Activated effector memory CD4-positive, alpha-beta T cell treated with Interleukin-2 at 50 U/mL for 16 hours (primary cell): ENCODE results near the gene LRIG1.
A peak's percentile ranks its signal among the peaks of the same experiment; 100 is the strongest.

Experiments
- DNase-seq: peaks from one replicate; pipeline ENCODE4 v3.0.0-alpha.2; 2020

LRIG1 gene

DNA sequence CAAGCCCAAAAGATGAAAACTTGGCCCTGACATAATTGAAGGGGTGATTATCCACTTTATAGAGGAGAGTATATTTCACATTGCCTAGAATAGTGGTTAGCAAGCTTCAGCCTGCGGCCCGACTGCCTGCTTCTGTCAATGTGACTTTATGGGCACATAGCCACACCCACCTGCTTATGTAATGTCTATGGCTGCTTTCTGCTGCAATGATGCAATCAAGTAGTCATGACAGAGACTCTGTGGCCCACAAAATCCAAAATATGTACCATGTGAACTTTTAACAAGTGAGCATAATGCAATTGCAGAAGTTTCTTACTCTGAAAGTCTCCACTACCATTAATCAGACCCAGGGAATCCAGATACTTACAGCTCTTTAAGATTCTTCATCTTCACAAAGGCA, 103.1 kb downstream of the LRIG1 start:
- no peak for DNase-seq

DNA sequence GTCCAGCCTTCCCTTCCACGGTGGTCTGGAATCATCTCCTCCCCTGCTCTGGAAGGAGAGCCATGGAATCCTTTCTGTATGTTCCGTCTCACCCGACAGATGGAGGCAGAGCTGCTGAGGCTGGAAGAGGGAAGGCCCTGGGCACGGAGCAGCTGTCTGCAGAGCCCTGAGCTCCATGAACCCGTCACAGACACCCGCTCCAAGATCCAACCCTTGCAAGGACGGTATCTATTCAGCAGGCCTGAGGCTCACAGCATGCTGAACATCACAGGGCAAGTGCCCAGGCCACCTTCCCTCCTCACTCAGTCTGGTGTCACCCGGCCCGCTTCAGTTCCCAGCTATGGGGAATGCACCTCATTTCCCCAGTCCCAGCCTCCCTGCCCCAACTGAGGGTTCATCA, 103.9 kb downstream of the LRIG1 start:
- no peak for DNase-seq

DNA sequence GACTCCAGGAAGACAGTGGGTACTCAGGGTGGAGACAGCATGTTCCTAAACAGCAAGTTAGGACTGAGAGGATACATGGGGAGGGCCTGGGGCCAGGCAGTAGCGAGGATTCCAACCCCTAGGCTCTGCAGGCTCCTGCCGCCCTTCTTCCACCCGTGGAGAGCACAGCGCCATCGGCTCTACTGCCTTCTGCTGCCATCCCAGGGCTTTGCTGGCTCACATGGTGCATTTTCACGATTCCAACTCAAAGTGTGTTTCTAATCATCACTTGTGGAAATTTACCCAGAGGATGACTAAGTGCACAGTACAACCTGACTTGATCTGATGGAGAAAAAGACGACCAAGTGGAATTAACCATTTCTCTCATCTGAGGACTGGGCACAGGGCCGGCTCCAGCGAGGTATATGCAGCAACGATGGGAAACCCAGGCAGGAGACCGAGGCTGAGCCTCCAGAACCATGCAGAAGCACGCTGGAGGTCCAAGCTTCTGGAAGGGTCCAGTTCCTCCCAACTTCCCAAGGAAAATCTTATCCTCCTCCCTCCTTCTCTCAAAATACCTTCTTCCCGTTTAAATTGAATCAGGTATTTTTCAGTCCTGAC, 104.6 kb downstream of the LRIG1 start:
- no peak for DNase-seq

DNA sequence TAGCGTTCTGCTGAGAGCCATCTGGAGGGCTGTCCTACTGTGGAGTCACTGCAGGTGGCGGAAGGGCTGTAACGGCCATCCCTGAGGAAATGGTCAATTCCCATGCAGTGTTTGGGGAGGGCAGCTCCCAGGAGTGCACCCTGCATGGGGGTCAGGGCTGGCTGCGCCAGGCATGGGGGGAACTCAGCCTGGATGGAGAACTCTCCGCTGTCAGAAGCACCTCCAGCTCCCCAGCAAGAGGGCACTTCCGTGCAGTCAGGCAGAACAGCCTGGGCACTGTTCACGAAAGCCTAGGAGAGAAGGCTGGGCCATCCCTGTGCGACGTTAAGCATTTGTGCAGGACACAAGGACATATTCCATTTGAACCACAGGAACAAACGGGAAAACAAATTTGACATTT, 105.2 kb downstream of the LRIG1 start:
- DNase-seq = no peak

DNA sequence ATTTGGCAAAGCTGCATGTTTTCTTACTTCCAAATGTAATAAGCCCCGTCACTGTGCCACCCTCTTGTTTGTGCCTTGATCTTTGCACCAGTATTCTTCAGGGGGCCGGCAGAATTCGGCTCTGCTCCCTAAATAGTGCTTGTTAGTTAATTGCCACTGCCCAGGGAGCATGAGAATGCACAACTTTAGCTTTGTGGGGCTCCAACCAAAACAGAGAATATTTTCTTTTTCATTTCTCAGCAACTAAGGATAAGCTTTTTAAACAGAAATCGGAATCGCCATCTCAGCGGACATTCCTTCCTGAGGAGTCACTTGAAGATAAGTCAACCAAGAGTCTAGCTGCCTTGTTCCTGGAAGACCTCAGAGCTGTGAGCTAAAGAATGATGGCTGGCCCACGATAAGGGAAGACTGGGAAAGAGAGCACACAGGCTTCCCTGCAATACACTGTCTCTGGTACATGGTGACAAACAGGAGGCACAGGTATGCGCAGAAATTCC, 106.0 kb downstream of the LRIG1 start:
- no peak for DNase-seq

DNA sequence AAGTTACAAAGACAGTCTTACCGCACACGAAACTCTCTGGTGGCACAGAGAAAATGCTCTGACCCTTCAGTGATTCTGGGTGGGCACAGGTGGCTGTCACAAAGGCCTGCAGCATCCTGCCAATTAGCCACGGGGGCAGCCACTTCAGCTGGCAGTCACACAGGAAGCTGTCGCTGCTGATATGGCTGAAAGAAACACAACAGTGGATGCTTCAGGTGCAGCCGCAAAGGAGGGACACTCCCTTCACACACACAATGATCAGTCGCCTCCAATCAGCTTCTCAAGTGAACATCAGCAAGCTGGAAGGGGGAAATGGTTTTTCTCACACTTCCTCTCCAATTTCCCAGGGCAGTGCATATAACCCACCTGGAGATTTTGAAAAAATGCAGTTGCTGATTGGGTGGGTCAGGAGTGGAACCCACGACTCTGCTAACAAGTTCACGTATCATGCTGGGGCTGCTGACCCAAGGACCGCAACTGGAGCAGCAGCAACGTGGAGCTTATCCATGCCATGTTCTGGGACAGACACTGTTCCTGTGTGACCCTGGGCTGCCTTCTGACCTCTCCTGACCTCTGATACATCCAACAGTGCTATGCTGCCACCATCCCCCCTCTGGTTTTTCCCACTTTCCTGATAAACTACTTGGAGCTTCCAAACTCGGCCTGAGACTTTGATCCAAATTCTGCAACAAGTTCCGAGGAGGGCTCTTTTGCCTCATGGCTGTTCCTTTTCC, 106.6 kb downstream of the LRIG1 start:
- peak; percentile 52 for DNase-seq

DNA sequence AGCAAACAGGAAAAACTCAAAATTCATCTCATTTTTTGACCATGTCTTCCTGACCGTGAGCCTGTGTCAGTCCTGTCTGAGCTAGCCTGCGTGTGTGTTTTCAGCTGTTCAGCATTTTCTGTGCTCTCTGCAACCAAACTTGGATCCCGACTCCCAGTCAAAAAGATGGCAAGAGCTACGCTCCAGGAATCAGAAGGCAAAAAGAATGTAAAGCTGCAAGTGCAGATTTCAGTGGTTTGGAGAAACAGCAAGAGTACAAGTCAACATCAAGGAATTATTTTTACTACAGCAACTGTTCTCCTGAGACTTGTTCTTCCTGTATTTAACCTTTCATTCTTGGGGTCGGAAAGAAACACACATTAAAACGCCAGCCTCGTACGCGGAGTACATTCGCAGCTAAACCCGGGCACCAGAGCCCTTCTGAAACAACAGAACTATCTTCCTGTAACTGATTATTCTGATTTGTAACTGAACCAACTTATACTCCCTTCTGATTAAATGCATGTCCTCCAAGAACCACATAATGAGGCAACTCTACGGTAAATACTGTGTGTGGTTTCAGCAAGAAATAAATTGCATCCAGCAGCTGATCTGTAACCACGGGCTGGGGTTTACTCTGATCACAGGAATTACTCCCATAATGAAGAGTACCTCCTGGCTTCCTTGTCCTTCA, 107.4 kb downstream of the LRIG1 start:
- DNase-seq = no peak

DNA sequence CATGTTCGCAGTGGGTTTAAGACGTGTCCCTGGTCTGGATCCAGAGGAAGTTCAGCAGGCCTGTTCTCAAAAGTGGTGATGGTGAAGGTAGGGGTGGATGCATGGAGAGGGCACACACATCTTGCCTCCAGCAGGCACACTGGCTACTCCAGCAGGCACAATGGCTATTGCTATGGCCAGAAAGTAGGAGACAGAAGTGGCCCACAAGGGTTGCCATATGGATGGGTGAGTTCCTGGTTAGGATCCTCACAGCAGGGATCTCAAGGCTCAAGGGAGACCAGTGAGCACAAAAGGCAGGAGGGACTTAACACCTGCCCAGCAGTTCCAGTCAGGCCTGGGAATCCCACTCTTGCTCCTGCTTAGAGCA, 107.9 kb downstream of the LRIG1 start:
- DNase-seq = no peak

DNA sequence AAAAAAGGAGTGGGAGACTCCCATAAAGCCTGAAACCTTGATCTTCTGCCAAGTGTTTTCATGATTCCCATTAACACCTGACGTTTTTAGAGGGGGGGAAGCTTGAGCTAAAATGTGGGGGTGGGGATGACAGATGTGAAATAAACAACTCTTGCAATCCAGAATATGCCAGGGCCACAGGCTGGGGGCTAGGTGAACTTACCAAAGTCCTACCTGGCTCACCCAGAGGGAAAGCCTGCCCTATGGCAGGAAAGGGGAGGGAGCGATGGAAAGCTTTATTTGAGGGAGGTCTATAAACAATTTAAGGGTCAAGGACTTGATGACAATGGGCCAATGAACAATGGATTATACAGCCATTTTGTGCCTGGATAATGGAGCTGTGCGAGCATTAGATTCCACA, 108.3 kb downstream of the LRIG1 start:
- no peak for DNase-seq

DNA sequence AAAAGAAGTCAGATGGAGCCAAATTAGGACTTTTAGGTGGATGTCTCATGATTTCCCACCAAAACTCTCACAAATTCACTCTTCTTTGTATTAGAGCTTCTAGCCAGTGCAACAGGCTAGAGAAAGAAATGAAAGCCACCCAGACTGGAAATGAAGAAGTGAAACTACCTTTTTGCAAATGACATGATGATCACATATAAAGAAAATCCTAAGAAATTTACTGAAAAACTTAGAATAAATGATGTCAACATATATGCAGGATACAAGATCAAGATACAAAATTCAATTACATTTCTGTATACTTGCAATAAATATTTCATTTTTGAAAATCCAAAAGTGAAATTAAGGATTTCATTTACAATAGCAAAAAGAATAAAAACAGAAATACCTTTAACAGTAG, 110.8 kb downstream of the LRIG1 start:
- DNase-seq = no peak

DNA sequence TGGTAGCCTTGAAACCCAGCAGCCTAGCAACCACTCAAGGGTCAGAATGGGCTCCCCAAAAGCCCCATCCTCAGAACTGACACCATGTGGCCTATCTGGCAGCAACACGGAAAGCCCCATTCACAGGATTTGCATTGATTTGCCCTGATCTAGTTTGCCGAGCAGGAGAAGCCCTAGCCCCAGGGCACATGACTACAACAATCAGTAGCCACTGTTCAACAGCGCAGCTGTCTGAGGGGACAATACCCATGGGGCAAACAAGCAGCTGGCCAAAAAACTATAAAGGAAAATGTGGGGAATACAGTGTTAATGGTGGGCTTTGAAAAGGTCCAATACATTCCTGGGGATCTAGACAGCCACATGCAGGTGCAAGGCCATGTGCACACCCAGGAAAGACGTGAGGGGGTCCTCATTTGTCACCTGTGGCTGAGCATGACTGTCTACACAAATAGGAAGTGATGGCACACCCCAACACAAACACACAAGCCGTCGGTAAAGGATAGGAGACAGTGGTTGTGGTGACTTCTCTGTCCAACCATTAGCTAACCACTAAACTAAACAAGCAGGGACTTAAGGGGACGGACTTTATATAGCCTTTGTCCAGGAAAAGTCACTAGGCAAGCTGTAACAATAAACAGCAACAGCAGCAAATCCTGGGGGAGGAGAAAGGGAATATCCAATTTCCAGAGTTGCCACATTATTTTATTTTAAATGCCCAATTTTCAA, 113.7 kb downstream of the LRIG1 start:
- no peak for DNase-seq

DNA sequence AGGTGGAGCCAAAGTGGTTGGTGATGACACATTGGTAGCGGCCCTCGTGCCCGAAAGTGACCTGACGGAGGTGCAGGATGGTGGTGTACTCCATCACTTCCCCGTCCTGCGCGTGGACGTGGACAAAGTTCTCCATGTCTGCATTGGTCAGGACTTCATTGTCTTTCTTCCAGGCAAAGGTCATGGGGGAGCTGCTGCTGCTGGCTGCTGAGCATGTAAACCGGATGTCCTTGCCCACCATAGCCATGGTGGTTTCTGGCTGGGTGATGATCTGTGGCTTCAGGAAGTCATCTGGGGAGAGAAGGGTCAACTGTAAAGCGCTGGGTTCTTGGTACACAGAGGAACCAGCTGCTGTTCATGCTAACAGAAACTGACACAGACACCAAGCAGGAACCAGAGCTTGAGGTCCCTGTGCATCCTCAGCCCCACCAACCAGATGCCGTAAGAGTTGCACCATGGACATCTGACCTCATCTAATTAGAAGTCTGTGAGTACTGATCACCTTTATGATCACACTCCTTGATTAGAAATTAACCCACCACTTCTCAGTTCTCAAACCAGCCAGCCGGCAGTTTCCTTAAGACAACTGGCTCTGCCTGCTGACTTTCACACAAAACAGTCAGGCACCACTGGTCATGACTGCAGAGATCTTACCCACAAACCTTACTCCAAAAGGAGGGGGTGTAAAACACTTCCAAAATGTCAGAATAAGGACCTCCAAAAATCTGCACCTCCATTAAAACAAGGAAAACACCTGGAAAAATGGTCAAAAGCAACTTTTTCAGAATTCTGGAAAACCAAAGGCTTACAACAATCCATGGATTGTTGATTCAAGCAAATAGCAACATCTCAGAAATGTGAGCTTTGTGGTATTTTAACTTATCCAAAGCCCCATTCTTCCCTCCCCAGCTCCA, 114.6 kb downstream of the LRIG1 start:
- no peak for DNase-seq

DNA sequence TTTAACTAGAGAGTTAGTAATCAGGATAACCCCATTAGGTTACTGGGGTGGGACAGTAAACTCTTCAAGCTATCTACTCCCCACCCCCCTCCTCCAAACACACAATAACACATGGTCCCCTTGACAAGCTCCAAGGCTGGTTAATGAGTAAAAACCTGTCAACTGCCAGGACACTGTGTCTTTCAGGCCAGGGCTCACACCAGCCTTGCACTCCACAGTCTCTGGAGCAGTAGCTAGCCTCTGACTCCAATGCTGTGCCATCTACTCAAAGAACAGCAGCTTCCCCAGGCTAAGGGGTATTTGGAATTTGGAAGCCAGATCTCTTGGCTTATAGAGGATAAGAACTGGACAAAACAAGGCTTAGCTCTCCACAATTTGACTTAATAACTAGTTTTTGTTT, 115.8 kb downstream of the LRIG1 start:
- no peak for DNase-seq

DNA sequence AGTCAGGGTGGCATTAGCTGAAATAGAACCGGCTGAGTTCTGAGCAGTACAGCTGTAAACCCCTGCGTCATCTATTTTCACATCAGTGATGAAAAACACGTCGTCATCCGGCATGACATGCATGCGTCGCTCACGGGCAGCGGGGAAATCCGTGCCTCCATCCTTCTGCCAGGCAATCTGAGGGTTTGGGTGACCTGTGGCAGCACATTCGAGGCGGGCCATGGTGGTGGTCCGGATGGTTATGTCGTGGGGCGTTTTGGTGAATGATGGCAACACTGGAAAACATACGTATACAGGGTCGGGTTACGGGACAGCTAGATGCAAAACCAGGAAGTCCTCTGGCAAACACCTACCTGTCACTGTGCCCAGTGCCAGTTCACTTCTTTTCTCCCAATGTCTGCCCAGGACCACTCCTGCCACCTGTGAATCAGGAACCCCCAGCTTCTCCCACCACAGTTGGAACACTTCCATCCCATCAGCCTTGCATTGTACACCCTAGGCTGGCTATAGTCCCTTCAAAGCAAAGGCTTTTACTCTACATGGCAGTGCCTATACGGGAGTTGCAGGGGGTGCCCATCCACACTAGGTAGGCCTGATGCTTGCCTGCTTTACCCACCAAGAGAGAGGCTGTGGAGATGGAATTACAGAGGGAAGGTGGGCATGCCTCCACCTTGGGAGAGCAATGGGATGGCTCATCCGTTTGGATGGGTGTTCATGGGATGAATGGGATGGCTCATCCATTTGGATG, 116.7 kb downstream of the LRIG1 start:
- DNase-seq = no peak

DNA sequence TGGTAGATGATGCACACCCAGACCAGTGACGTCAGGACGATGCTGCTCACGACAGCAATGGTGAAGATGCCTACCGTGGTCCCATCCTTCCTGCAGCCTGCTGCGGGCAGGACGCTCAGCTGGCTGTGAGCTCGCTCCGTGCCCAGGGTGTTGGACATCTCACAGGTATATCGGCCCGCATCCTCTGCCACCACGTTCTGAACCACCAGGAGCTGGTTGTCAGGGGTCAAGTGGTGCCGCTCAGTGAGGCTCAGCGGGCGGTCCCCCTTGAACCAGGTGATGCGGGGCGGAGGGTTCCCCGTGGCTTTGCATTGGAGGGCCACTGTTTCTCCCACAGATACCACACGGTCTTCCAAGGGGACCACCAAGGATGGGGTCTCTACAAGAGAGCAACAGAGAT, 117.8 kb downstream of the LRIG1 start:
- DNase-seq = no peak

DNA sequence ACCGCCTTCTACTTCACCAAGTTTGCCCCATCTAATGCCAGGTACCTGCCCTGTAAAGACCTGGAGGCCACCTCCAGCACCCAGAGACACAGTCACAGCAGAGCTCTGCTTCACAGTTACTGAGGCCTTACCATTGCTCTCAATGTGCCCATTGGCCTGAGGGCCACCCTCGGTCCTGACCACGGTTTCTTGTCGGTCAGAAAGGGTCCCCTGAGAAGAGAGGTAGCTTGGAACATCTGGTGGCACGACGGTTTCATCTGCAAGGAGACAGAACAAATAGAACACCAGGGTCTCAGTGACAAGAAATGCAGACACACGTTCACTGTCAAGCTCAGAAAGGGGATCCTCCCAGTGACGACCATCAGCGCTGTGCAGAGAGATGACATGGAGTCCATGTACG, 118.7 kb downstream of the LRIG1 start:
- DNase-seq = no peak

DNA sequence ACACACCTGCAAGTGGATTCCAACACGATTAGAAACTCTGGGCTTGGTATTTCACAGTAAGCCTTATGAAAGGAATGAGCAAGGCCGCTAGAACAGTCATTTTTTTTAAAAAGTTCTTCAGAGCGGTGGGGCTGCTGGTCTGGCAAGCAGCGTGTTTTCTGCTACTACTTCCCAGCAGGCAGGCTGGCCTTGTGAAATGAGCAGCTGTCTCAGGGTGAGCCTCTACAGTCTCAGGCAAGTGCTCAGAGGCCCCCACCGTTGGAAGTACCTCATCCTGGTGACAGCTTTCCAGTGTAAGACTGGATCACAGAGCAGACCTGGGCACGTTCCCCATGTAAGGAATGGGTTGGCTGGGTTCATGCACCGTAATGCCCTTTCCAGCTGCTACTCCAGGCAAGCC, 119.2 kb downstream of the LRIG1 start:
- no peak for DNase-seq

DNA sequence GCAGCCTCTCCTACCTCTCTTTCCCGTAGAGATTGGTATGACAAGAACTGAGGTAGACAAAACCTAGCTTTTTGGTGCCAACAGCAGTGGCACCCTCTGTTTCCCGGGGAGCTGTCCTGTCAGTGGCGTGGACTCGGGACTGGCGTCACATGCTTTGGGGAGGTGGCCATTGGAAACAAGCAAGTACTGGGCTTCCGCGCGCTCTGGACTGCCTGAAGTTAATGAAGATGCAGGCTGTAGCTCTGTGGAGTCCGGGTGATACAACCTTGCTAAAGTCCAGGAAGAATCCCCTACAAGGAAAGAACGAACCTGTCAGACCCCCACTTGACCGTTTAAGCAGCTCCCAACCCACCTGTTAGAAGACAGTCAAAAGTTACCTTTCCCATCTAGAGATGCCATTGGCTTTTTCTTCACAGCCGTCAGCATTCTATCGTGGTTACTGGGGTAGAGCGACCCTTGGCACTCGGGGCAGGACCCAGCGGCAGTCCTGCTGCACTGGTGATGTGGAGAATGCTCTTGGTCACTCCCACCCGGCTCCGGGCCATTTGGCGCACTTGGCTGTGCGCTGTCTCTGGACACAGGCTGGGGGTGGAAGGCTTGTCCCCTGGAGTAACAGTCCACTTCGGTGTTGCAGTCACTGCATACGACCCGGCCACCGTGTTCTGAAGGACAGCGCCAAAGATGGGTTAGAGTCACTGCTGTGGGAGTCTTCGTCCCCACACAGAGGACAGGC, 120.5 kb downstream of the LRIG1 start:
- DNase-seq = no peak

DNA sequence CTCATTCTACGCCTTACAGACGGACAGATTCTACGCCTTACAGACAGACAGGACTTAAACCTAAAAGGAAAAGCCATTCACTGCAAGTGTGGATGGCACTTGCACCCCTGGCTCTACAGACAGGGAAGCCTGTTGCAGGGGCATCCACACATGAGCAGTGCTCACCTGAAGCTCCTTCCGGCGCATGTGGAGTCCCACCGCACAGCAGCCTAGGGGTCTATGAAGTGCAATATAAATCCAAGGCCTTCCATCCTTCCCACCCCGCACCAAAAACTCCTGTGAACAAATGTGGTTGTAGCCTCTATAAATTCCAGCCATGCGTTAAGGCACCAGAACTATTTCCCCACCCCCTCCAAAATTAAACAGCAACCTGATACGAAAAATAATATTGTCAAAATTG, 121.3 kb downstream of the LRIG1 start:
- DNase-seq = no peak

DNA sequence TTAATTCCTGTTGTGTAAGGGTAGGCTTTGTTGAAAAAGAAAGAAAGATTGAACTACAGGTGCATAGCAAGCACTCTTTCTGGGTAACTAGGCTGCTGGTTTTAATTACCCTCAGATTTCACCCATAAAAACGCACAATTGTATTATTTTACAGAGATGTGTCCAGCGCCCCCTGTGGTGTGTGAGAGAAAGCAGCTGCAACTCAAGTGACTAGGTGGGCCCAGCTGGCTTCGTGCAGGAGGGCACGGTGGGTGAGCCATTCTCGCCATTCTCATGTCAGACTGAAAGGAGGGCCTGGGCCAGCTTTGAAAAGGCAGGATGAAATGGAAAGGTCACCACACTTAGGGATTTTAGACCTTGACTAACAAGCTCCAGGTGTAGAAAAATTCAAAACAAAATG, 122.6 kb downstream of the LRIG1 start:
- DNase-seq = peak; percentile 29

DNA sequence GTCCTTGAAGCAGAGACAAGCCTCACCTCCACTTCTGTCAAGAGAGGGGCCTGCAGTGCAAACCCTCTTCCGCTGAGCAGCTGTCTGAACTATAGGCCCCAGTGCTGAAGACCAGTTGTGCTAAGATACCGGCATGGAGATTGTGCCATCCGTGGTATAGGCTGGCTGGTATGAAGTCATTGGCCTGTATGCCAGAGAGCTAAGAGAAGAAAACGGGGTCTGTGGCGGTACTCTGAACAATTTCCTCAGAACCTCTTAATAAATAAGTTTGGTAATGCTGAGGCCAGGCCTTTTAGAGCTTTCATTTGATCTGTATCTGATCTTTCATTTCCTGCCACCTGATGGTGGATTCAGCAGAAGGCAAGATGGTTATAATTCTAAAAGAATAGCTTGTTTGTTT, 123.0 kb downstream of the LRIG1 start:
- no peak for DNase-seq
